Trophoblast cell (in vitro differentiated cells and primary cell): ENCODE results near the gene TUBB3. TPM values are rescaled to one million over a fixed set of nuclear protein-coding genes. Genes with fewer than 3 reads are reported as not detected.
"Not testable (repeated sequence)": the region's sequence is repeated elsewhere in the genome, so short reads cannot be mapped to it uniquely, and the experiment has no call there.

Experiments used
- DNase-seq, 2 donors: peaks; one replicate each; pipeline ENCODE4 v3.0.0-alpha.2; 2016
- H2AFZ ChIP-seq: 2 replicates; pipeline ENCODE4 v1.6.1; 2013; ENCODE audit warnings: low read length, moderate library complexity, mild to moderate bottlenecking; ENCODE audit not compliant: insufficient read depth, poor library complexity
- H2AK5ac ChIP-seq: 2 replicates; pipeline ENCODE4 v1.6.1; 2013; ENCODE audit warnings: mild to moderate bottlenecking, low read length
- H2BK120ac ChIP-seq: 2 replicates; pipeline ENCODE4 v1.6.1; 2013; ENCODE audit warnings: low read length, mild to moderate bottlenecking, moderate library complexity; ENCODE audit not compliant: insufficient read depth, poor library complexity
- H2BK12ac ChIP-seq: 2 replicates; pipeline ENCODE4 v1.6.1; 2013; ENCODE audit warnings: mild to moderate bottlenecking, low read length, moderate library complexity
- H2BK5ac ChIP-seq: 2 replicates; pipeline ENCODE4 v1.6.1; 2013; ENCODE audit warnings: low read length, low read depth, moderate library complexity, mild to moderate bottlenecking; ENCODE audit not compliant: poor library complexity
- H3K14ac ChIP-seq: 2 replicates; pipeline ENCODE4 v1.6.1; 2013; ENCODE audit warnings: mild to moderate bottlenecking, low read length
- H3K18ac ChIP-seq: 2 replicates; pipeline ENCODE4 v1.6.1; 2013; ENCODE audit warnings: mild to moderate bottlenecking, low read length
- H3K23ac ChIP-seq: 2 replicates; pipeline ENCODE4 v1.6.1; 2013; ENCODE audit warnings: low read length
- H3K27ac ChIP-seq: 2 replicates; pipeline ENCODE4 v1.5.1; 2013; ENCODE audit warnings: low read depth, mild to moderate bottlenecking, inconsistent platforms, low read length, moderate library complexity
- H3K27me3 ChIP-seq: 2 replicates; pipeline ENCODE4 v1.6.1; 2013; ENCODE audit warnings: inconsistent platforms, mild to moderate bottlenecking, low read length, moderate library complexity; ENCODE audit not compliant: insufficient read depth
- H3K36me3 ChIP-seq, 2 experiments: 1 replicate in 1 of 2; 2 replicates in 1 of 2; pipeline ENCODE4 v1.6.1; 2013; ENCODE audit warnings: low read length in 2 of 2, mild to moderate bottlenecking in 2 of 2, moderate library complexity in 1 of 2; ENCODE audit not compliant: insufficient read depth in 2 of 2, control insufficient read depth in 1 of 2
- H3K4ac ChIP-seq: 2 replicates; pipeline ENCODE4 v1.6.1; 2013; ENCODE audit warnings: low read depth, mild to moderate bottlenecking, low read length, moderate library complexity
- H3K4me1 ChIP-seq, 2 experiments: 1 replicate in 1 of 2; 2 replicates in 1 of 2; pipeline ENCODE4 v1.6.1; 2013; ENCODE audit warnings: low read length in 2 of 2, mild to moderate bottlenecking in 2 of 2, moderate library complexity in 1 of 2; ENCODE audit not compliant: insufficient read depth in 2 of 2, control insufficient read depth in 1 of 2
- H3K4me2 ChIP-seq: 2 replicates; pipeline ENCODE4 v1.6.1; 2013; ENCODE audit warnings: inconsistent platforms, mild to moderate bottlenecking, low read length, moderate library complexity
- H3K4me3 ChIP-seq: 2 replicates; pipeline ENCODE4 v1.5.1; 2013; ENCODE audit warnings: mild to moderate bottlenecking, low read depth, low read length, inconsistent platforms
- H3K79me1 ChIP-seq: one replicate; pipeline ENCODE4 v1.6.1; 2013; ENCODE audit warnings: low read length
- H3K79me2 ChIP-seq: 2 replicates; pipeline ENCODE4 v1.6.1; 2013; ENCODE audit warnings: low read length, mild to moderate bottlenecking; ENCODE audit not compliant: control insufficient read depth, insufficient read depth, poor library complexity
- H3K9ac ChIP-seq: 2 replicates; pipeline ENCODE4 v1.6.1; 2013; ENCODE audit warnings: mild to moderate bottlenecking, low read length
- H3K9me3 ChIP-seq: 2 replicates; pipeline ENCODE4 v1.6.1; 2013; ENCODE audit warnings: low read depth, mild to moderate bottlenecking, control low read depth, inconsistent platforms, low read length; ENCODE audit not compliant: insufficient read depth
- H4K12ac ChIP-seq: 2 replicates; pipeline ENCODE4 v1.6.1; 2013; ENCODE audit warnings: low read depth, mild to moderate bottlenecking, low read length, moderate library complexity
- H4K8ac ChIP-seq: 2 replicates; pipeline ENCODE4 v1.6.1; 2013; ENCODE audit warnings: low read depth, mild to moderate bottlenecking, low read length, moderate library complexity
- H4K91ac ChIP-seq: one replicate; pipeline ENCODE4 v1.6.1; 2013; ENCODE audit warnings: low read depth, mild to moderate bottlenecking, low read length, moderate library complexity
- WGBS: extraction: QIAGEN DNeasy Blood & Tissue Kit; methylation state at CpG from one replicate; pipeline ENCODE4 v1.1.7; 2013; ENCODE audit warnings: missing lambda C conversion rate; ENCODE audit not compliant: insufficient read length, insufficient coverage; ENCODE audit errors: extremely low coverage; 5-methylcytosine and 5-hydroxymethylcytosine counted together
- polyA plus RNA-seq: library from polyadenylated mRNA; stranded (reverse); fragments of 200-250 nt; gene quantifications from 2 replicates; pipeline ENCODE4 v1.2.3, GENCODE V29; 2013

Gene TUBB3
- 398 and 423 TPM in 2 replicates for polyA plus RNA-seq

GRCh38 chr16:89922884-89923639 is at the start of gene TUBB3:
TSS of gene TUBB3 (plus strand) at chr16:89923342. CDS start at chr16:89923402, 60 bp downstream.
- peak within 1 kb of the TSS; percentile 44 for H2BK12ac ChIP-seq
- H3K23ac ChIP-seq = no peak within 1 kb of the TSS
- WGBS = no CpG with 5 or more reads among the region's 88 CpGs
- peak within 1 kb of the TSS; percentile 93 for H3K14ac ChIP-seq
- H3K27ac ChIP-seq = peak within 1 kb of the TSS; percentile 98
- H3K9me3 ChIP-seq = peaks cover 4% of the 10 kb centered on the region
- peak within 1 kb of the TSS; percentile 93 for H3K4me2 ChIP-seq
- peaks cover 33% of the 10 kb centered on the region for H3K79me1 ChIP-seq
- DNase-seq = peak; percentile 62 to 74
- H2AFZ ChIP-seq = peak within 1 kb of the TSS; percentile 57
- peak within 1 kb of the TSS; percentile 90 for H4K8ac ChIP-seq
- peak within 1 kb of the TSS; percentile 92 for H3K4me3 ChIP-seq
- peak within 1 kb of the TSS; percentile 95 for H3K9ac ChIP-seq
- peaks cover 5 to 7% of the 10 kb centered on the region in 2 experiments for H3K36me3 ChIP-seq
- H2BK120ac ChIP-seq = peak within 1 kb of the TSS; percentile 91
- peak within 1 kb of the TSS; percentile 88 for H4K12ac ChIP-seq
- H4K91ac ChIP-seq = peak within 1 kb of the TSS; percentile 92
- peaks cover 15% of the 10 kb centered on the region for H3K79me2 ChIP-seq
- H3K4me1 ChIP-seq = peaks cover 38 to 47% of the 10 kb centered on the region in 2 experiments
- peaks cover 3% of the 10 kb centered on the region for H3K27me3 ChIP-seq
- peak within 1 kb of the TSS; percentile 71 for H3K4ac ChIP-seq
- peak within 1 kb of the TSS; percentile 78 for H2BK5ac ChIP-seq
- peak within 1 kb of the TSS; percentile 62 for H3K18ac ChIP-seq
- peak within 1 kb of the TSS; percentile 25 for H2AK5ac ChIP-seq

- H4K8ac ChIP-seq = no peak overlapping the region
- peak overlapping the region; percentile 97 for H4K91ac ChIP-seq
- H2BK12ac ChIP-seq = no peak overlapping the region
- no CpG with 5 or more reads among the region's 61 CpGs for WGBS
- H3K23ac ChIP-seq = no peak overlapping the region
- peak overlapping the region; percentile 89 for H3K14ac ChIP-seq
- H3K27ac ChIP-seq = peak overlapping the region; percentile 97
- peak overlapping the region; percentile 4 for H2BK120ac ChIP-seq
- H3K9me3 ChIP-seq = peaks cover 2% of the 10 kb centered on the region
- H3K4me1 ChIP-seq = peaks cover 4 to 10% of the 10 kb centered on the region in 2 experiments
- H3K18ac ChIP-seq = peak overlapping the region; percentile 94
- H3K79me2 ChIP-seq = peaks cover 14% of the 10 kb centered on the region
- H2BK5ac ChIP-seq = no peak overlapping the region
- H3K4ac ChIP-seq = peak overlapping the region; percentile 89
- no peak overlapping the region for H3K9ac ChIP-seq
- peak overlapping the region; percentile 14 for H4K12ac ChIP-seq
- peak overlapping the region; percentile 4 for H2AK5ac ChIP-seq
- H3K27me3 ChIP-seq = no peaks in the 10 kb centered on the region
- peak; percentile 91 to 97 for DNase-seq
- peaks cover 11% of the 10 kb centered on the region for H3K79me1 ChIP-seq
- peak overlapping the region; percentile 17 for H2AFZ ChIP-seq
- H3K4me2 ChIP-seq = peak overlapping the region; percentile 58
- peaks cover 23 to 24% of the 10 kb centered on the region in 2 experiments for H3K36me3 ChIP-seq
- H3K4me3 ChIP-seq = peak overlapping the region; percentile 84
Observed at GRCh38 chr16:89873972-89874689, 49.0 kb upstream of the TUBB3 start.

GRCh38 chr16:89879123-89879522 is 44.0 kb upstream of the TUBB3 start:
- not testable (repeated sequence) for H2BK5ac ChIP-seq, H3K18ac ChIP-seq, H3K4me3 ChIP-seq, H3K4me2 ChIP-seq, H3K79me1 ChIP-seq, H3K23ac ChIP-seq, H4K12ac ChIP-seq, H3K27me3 ChIP-seq, DNase-seq, H4K91ac ChIP-seq, H3K27ac ChIP-seq, H3K9me3 ChIP-seq, H2AFZ ChIP-seq, H2BK120ac ChIP-seq, H3K9ac ChIP-seq, H2AK5ac ChIP-seq, H2BK12ac ChIP-seq, H3K4me1 ChIP-seq, H4K8ac ChIP-seq, H3K14ac ChIP-seq, H3K79me2 ChIP-seq, H3K4ac ChIP-seq
- WGBS = no CpG with 5 or more reads among the region's 28 CpGs
- peaks cover 47 to 48% of the 10 kb centered on the region in 2 experiments for H3K36me3 ChIP-seq

GRCh38 chr16:89880477-89881367 is 42.4 kb upstream of the TUBB3 start:
- Histone ChIP-seq H4K91ac (no peak overlapping the region), H3K4me3 (no peak overlapping the region), H3K9me3 (no peaks in the 10 kb centered on the region), H3K27ac (no peak overlapping the region), H2BK12ac (no peak overlapping the region), H3K79me1 (no peaks in the 10 kb centered on the region), H2BK5ac (no peak overlapping the region), H3K18ac (no peak overlapping the region), H3K27me3 (no peaks in the 10 kb centered on the region), H2BK120ac (no peak overlapping the region), H2AK5ac (no peak overlapping the region), H2AFZ (no peak overlapping the region), H3K36me3 (peaks cover 55 to 59% of the 10 kb centered on the region in 2 experiments), H4K8ac (no peak overlapping the region), H3K23ac (no peak overlapping the region), H3K4me2 (no peak overlapping the region), H3K4ac (no peak overlapping the region), H3K9ac (peak overlapping the region; percentile 35), H3K4me1 (peaks cover 0 to 6% of the 10 kb centered on the region in 2 experiments), H4K12ac (no peak overlapping the region), H3K14ac (no peak overlapping the region), H3K79me2 (peaks cover 2% of the 10 kb centered on the region)
- DNase-seq = no peak
- no CpG with 5 or more reads among the region's 18 CpGs for WGBS
